HEK293 (cell line): ENCODE data around the gene KCNF1.
A peak's percentile ranks its signal among the peaks of the same experiment; 100 is the strongest.

Experiments used
- CTCF ChIA-PET: fragments of 350-600 bp; formaldehyde crosslinking; extraction: SDS; loops from one replicate; lab custom pipeline; 2021; ENCODE audit warnings: antibody characterized with exemption; lab: Yijun Ruan, JAX
- POLR2A ChIA-PET: fragments of 300-600 bp; formaldehyde crosslinking; extraction: SDS; loops from one replicate; lab custom pipeline; 2020; ENCODE audit warnings: antibody characterized with exemption, inconsistent platforms; lab: Yijun Ruan, JAX
- H3K27ac ChIP-seq: fragments of 200-500 bp; sonication (Bioruptor generic); 2 replicates; pipeline ENCODE4 v1.5.1; 2014; ENCODE audit warnings: low read depth, low read length, control low read depth, inconsistent platforms; ENCODE audit errors: extremely low read depth
- H3K36me3 ChIP-seq, 2 experiments: fragments of 200-500 bp in 1 of 2; sonication (Bioruptor generic) in 1 of 2; 1 replicate in 1 of 2; 2 replicates in 1 of 2; pipeline ENCODE4 v1.5.1; 2014 to 2017; ENCODE audit warnings: inconsistent platforms in 2 of 2, low read length in 2 of 2; ENCODE audit not compliant: control insufficient read depth in 2 of 2, insufficient read depth in 1 of 2
- H3K4me1 ChIP-seq: fragments of 200-500 bp; sonication (Bioruptor generic); 2 replicates; pipeline ENCODE4 v1.5.1; 2014; ENCODE audit warnings: mild to moderate bottlenecking, low read length, inconsistent platforms; ENCODE audit not compliant: control insufficient read depth, insufficient read depth
- H3K4me3 ChIP-seq: 2 replicates; pipeline ENCODE4 v1.5.1; 2011; ENCODE audit warnings: low read depth, mild to moderate bottlenecking, control low read depth, low read length, moderate library complexity
- H3K9me3 ChIP-seq: fragments of 200-500 bp; sonication (Bioruptor generic); 2 replicates; pipeline ENCODE4 v1.5.1; 2014; ENCODE audit warnings: low read depth, low read length, inconsistent platforms; ENCODE audit not compliant: control insufficient read depth, insufficient read depth
- CTCF ChIP-seq: fragments of 450-650 bp; formaldehyde crosslinking; IDR thresholded peaks from 2 replicates; pipeline ENCODE4 v1.5.1; 2016; ENCODE audit warnings: missing biosample characterization, missing genetic modification characterization
- GFI1B ChIP-seq: fragments of 450-650 bp; formaldehyde crosslinking; IDR thresholded peaks from 2 replicates; pipeline ENCODE4 v1.5.1; 2016; ENCODE audit warnings: missing biosample characterization, missing genetic modification characterization
- HOXD13 ChIP-seq: sonication (generic); formaldehyde crosslinking; IDR thresholded peaks from 2 replicates; pipeline ENCODE4 v1.8.0; 2022; ENCODE audit warnings: missing genetic modification reagents, borderline replicate concordance
- MZF1 ChIP-seq: fragments of 450-650 bp; formaldehyde crosslinking; IDR thresholded peaks from 2 replicates; pipeline ENCODE4 v1.5.1; 2017; ENCODE audit warnings: missing biosample characterization, missing genetic modification characterization, borderline replicate concordance
- OSR2 ChIP-seq: fragments of 450-650 bp; formaldehyde crosslinking; IDR thresholded peaks from 2 replicates; pipeline ENCODE4 v1.5.1; 2016; ENCODE audit warnings: missing biosample characterization, missing genetic modification characterization
- SETDB1 ChIP-seq: IDR thresholded peaks from one replicate; pipeline ENCODE4 v1.6.1; 2017; ENCODE audit warnings: mild to moderate bottlenecking, low read length, moderate library complexity, mixed read lengths; ENCODE audit not compliant: insufficient read length
- ZBTB10 ChIP-seq: fragments of 450-650 bp; formaldehyde crosslinking; IDR thresholded peaks from 2 replicates; pipeline ENCODE4 v1.5.1; 2016; ENCODE audit warnings: missing biosample characterization, missing genetic modification characterization
- ZBTB17 ChIP-seq: fragments of 450-650 bp; formaldehyde crosslinking; IDR thresholded peaks from 2 replicates; pipeline ENCODE4 v1.5.1; 2016; ENCODE audit warnings: missing biosample characterization, missing genetic modification characterization
- ZBTB20 ChIP-seq: fragments of 450-650 bp; formaldehyde crosslinking; IDR thresholded peaks from 2 replicates; pipeline ENCODE4 v1.5.1; 2016; ENCODE audit warnings: missing biosample characterization, missing genetic modification characterization
- ZBTB44 ChIP-seq: fragments of 450-650 bp; IDR thresholded peaks from 2 replicates; pipeline ENCODE4 v1.5.1; 2018; ENCODE audit warnings: missing biosample characterization, mild to moderate bottlenecking, missing genetic modification characterization
- ZFP3 ChIP-seq: fragments of 450-650 bp; formaldehyde crosslinking; IDR thresholded peaks from 2 replicates; pipeline ENCODE4 v1.5.1; 2016; ENCODE audit warnings: low read depth, missing biosample characterization, missing genetic modification characterization
- ZNF157 ChIP-seq: fragments of 450-650 bp; formaldehyde crosslinking; IDR thresholded peaks from 2 replicates; pipeline ENCODE4 v1.5.1; 2016; ENCODE audit warnings: missing biosample characterization, missing genetic modification characterization
- ZNF174 ChIP-seq: fragments of 450-650 bp; formaldehyde crosslinking; IDR thresholded peaks from 2 replicates; pipeline ENCODE4 v1.5.0; 2017; ENCODE audit warnings: missing biosample characterization, mild to moderate bottlenecking, missing genetic modification characterization
- ZNF202 ChIP-seq: fragments of 450-650 bp; formaldehyde crosslinking; IDR thresholded peaks from 2 replicates; pipeline ENCODE4 v1.5.1; 2016; ENCODE audit warnings: missing biosample characterization, missing genetic modification characterization, borderline replicate concordance
- ZNF292 ChIP-seq: fragments of 450-650 bp; formaldehyde crosslinking; IDR thresholded peaks from 2 replicates; pipeline ENCODE4 v1.5.1; 2016; ENCODE audit warnings: low read depth, missing biosample characterization, missing genetic modification characterization, borderline replicate concordance
- ZNF302 ChIP-seq: fragments of 450-650 bp; formaldehyde crosslinking; IDR thresholded peaks from 2 replicates; pipeline ENCODE4 v1.5.1; 2016; ENCODE audit warnings: missing biosample characterization, missing genetic modification characterization, low read depth
- ZNF449 ChIP-seq: fragments of 450-650 bp; formaldehyde crosslinking; IDR thresholded peaks from 2 replicates; pipeline ENCODE4 v1.5.1; 2017; ENCODE audit warnings: missing biosample characterization, mild to moderate bottlenecking, missing genetic modification characterization, moderate library complexity
- ZNF654 ChIP-seq: fragments of 450-650 bp; formaldehyde crosslinking; IDR thresholded peaks from 2 replicates; pipeline ENCODE4 v1.5.1; 2016; ENCODE audit warnings: low read depth, missing biosample characterization, missing genetic modification characterization
- ZNF670 ChIP-seq: fragments of 450-650 bp; formaldehyde crosslinking; IDR thresholded peaks from 2 replicates; pipeline ENCODE4 v1.5.1; 2016; ENCODE audit warnings: missing biosample characterization, missing genetic modification characterization, low read depth
- ZNF776 ChIP-seq: fragments of 450-650 bp; formaldehyde crosslinking; IDR thresholded peaks from 2 replicates; pipeline ENCODE4 v1.5.0; 2017; ENCODE audit warnings: missing biosample characterization, missing genetic modification characterization, borderline replicate concordance
- ZNF837 ChIP-seq: fragments of 450-650 bp; formaldehyde crosslinking; IDR thresholded peaks from 2 replicates; pipeline ENCODE4 v1.5.1; 2016; ENCODE audit warnings: missing biosample characterization, missing genetic modification characterization

Gene KCNF1

GRCh38 chr2:10908195-10908594, 3.5 kb upstream of the KCNF1 start:
- TF ChIP-seq OSR2 (no peak), ZBTB20 (tag by site-specific recombination) (no peak), ZNF670 (tag by site-specific recombination) (no peak), ZBTB10 (no peak), GFI1B (tag by site-specific recombination) (no peak), ZNF302 (no peak), MZF1 (tag by site-specific recombination) (no peak), ZFP3 (tag by site-specific recombination) (no peak)
- CTCF ChIA-PET: interaction anchor here (0.5 to 6.0 kb wide), 6 partner anchors 19 to 148 kb away, joined by 3 to 40 read pairs (median 4); no protein-coding TSS in a partner anchor

GRCh38 chr2:10909050-10909995, 2.4 kb upstream of the KCNF1 start:
- Histone ChIP-seq H3K36me3 (no peaks in the 10 kb centered on the region), H3K4me1 (peaks cover 2% of the 10 kb centered on the region; the same call in 1 of the 2 replicates), H3K27ac (no peak overlapping the region), H3K9me3 (no peaks in the 10 kb centered on the region), H3K4me3 (no peak overlapping the region)
- CTCF ChIA-PET: interaction anchor here (0.5 to 6.0 kb wide), 16 partner anchors 9 to 243 kb away, joined by 3 to 40 read pairs (median 4); no protein-coding TSS in a partner anchor
- TF ChIP-seq CTCF (0 out of 2 replicates have a peak, but pooled peaks have one; percentile 10), ZNF449 (tag by site-specific recombination) (0 out of 2 replicates have a peak, but pooled peaks have one; percentile 41), ZNF837 (tag by site-specific recombination) (no peak)
- POLR2A ChIA-PET: no interaction called here

More at GRCh38 chr2:10908195-10908594, 3.5 kb upstream of the KCNF1 start:
- H3K4me3 ChIP-seq: no peak overlapping the region
- no peaks in the 10 kb centered on the region for H3K9me3 ChIP-seq
- H3K27ac ChIP-seq: no peak overlapping the region
- H3K36me3 ChIP-seq: no peaks in the 10 kb centered on the region
- POLR2A ChIA-PET: no interaction called here
- H3K4me1 ChIP-seq: peaks cover 2% of the 10 kb centered on the region; the same call in 1 of the 2 replicates

GRCh38 chr2:10909996-10910341, 1.8 kb upstream of the KCNF1 start:
- H3K9me3 ChIP-seq: no peaks in the 10 kb centered on the region
- no peaks in the 10 kb centered on the region for H3K36me3 ChIP-seq
- ChIA-PET POLR2A (no interaction called here), CTCF (interaction anchor here (0.5 to 6.0 kb wide), 15 partner anchors 10 to 242 kb away, joined by 3 to 40 read pairs (median 4); no protein-coding TSS in a partner anchor)
- H3K4me3 ChIP-seq: no peak overlapping the region
- H3K4me1 ChIP-seq: peaks cover 2% of the 10 kb centered on the region; the same call in 1 of the 2 replicates
- H3K27ac ChIP-seq: no peak overlapping the region
- TF ChIP-seq ZBTB44 (tag by site-specific recombination) (no peak), ZNF157 (tag by site-specific recombination) (no peak), SETDB1 (no peak), HOXD13 (CRISPR knock-in tag) (no peak), ZBTB17 (tag by site-specific recombination) (no peak), ZNF654 (tag by site-specific recombination) (no peak), ZNF202 (tag by site-specific recombination) (no peak), ZNF292 (tag by site-specific recombination) (no peak), ZNF776 (tag by site-specific recombination) (no peak), ZNF174 (no peak)
